Thoracic aorta (tissue), 2 donors: ENCODE data around the gene CFAP46. TPM values are rescaled to one million over a fixed set of nuclear protein-coding genes. Genes with fewer than 3 reads are reported as not detected.

Source experiments
- ATAC-seq: fragments of 150-250 bp; one replicate; pipeline ENCODE4 v1.8.0; 2017; ENCODE audit warnings: low read depth; ENCODE audit not compliant: insufficient number of reproducible peaks, low FRiP score
- DNase-seq: peaks from one replicate; pipeline ENCODE4 v3.0.0-alpha.2; 2020; ENCODE audit warnings: low spot score
- H3K27ac ChIP-seq, 2 donors: fragments of 200-600 bp; sonication (generic); 1 replicate in 1 of 2; 2 replicates in 1 of 2; pipeline ENCODE4 v1.5.1; 2016; ENCODE audit warnings: mild to moderate bottlenecking in 2 of 2, moderate library complexity in 2 of 2
- H3K27me3 ChIP-seq: fragments of 200-600 bp; sonication (generic); replicated peaks from 2 replicates; pipeline ENCODE4 v1.6.0; 2016; ENCODE audit warnings: mild to moderate bottlenecking; ENCODE audit not compliant: insufficient read depth
- H3K36me3 ChIP-seq: fragments of 200-600 bp; sonication (generic); one replicate; pipeline ENCODE4 v1.5.1; 2016
- H3K4me1 ChIP-seq, 2 donors: fragments of 200-600 bp; sonication (generic); 1 replicate in 1 of 2; 2 replicates in 1 of 2; pipeline versions ENCODE4 v1.5.1 to v1.6.0; 2016; ENCODE audit warnings: low read depth in 2 of 2, mild to moderate bottlenecking in 1 of 2; ENCODE audit not compliant: control insufficient read depth in 1 of 2
- H3K4me3 ChIP-seq: fragments of 200-600 bp; sonication (generic); 2 replicates; pipeline ENCODE4 v1.5.1; 2016; ENCODE audit warnings: mild to moderate bottlenecking
- H3K9me3 ChIP-seq: fragments of 200-600 bp; sonication (generic); 2 replicates; pipeline ENCODE4 v1.5.1; 2016
- CTCF ChIP-seq: fragments of 200-600 bp; sonication (generic); IDR thresholded peaks from one replicate; pipeline ENCODE4 v1.5.1; 2019; ENCODE audit warnings: antibody characterized with exemption
- total RNA-seq, 2 donors: library from RNA; depleted of rRNA; stranded (reverse); fragments of >200 nt; gene quantifications; one replicate each; pipeline versions ENCODE4 v1.1.0 to v1.2.3, GENCODE V29; 2016

CFAP46 gene
- total RNA-seq, 2 donors from 2014 or later, result not detected

DNA sequence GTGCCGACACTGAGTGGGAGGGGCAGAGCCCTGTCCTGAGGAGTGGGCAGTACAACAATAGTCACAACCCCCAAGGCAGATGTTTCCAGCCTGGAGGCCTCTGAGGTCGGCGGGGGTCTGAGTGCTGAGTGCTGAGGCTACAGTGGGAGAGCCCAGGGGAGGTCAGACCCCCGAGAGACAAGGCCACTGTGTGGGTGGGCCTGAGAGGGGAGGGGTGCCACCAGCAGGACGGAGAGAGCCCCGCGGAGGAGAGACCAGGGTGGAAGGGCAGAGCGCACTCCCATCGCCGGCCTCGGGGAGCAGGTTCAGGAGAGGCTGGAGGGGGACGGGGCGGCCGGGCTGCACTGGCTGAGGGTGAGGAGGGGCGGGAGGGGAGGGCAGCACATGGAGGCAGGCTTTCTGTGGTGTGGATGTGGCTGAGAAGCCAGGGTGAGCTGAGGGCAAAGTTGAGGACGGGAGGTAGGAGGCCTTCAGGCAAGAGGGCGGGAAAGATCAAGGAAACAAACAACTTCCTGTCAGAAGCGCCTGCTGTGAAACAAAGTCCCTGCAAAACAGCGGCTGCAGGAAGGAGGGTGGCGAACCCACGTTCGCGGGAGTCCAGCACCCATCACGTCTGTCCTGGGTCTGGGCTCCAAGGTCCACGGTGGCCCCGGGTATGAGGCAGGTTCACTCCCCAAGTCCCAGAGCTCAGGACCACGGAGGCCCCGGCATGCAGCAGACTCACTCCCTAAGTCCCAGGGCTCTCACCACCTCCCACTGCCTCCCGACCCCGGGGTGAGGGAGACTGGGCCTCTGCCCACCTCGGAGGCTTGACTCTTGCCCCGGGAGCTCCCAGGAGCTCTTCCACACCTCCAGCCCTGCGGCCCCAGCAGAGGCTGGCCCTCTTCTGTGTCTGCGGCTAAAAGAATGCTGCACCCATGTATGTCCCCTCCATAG lies 79.6 kb downstream of the CFAP46 start:
- no peak for ATAC-seq
- H3K4me1 ChIP-seq, result no peaks in the 10 kb centered on the region
- H3K36me3 ChIP-seq, result no peaks in the 10 kb centered on the region
- no peaks in the 10 kb centered on the region for H3K9me3 ChIP-seq
- TF ChIP-seq CTCF, result no peak
- no peak for DNase-seq
- no peaks in the 10 kb centered on the region for H3K27me3 ChIP-seq
- no peak overlapping the region for H3K27ac ChIP-seq
- H3K4me3 ChIP-seq, result no peak overlapping the region

DNA sequence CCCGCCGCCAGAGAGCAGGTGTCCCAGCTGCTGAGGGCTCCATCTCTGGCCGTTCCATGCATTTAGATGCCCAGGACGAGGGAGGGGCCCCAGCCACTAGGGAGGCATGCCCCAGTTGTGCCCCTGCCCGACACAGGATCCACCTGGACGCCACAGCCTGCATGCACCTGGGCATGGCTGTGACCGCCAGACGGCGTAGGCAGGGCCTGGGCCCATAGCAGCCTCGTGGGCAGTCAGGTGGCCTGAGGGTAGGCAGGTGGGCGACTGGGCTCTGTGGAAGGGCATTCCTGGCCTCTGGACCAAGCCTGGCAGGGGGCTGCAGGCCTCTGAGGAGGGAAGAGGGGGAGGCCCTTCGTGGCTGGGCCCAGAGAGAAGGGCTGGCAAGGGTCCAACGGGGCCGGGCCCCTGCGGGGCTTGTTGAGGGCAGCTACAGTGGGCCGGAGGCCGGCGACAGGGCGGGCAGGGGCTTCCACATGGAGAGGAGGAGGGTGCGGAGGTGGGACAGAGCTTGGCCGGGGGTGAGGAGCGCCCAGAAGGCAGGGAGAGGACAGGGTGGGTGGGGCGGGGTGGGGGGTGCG lies 80.4 kb downstream of the CFAP46 start:
- Histone ChIP-seq H3K27ac (no peak overlapping the region), H3K27me3 (no peaks in the 10 kb centered on the region), H3K9me3 (no peaks in the 10 kb centered on the region), H3K4me3 (no peak overlapping the region), H3K4me1 (no peaks in the 10 kb centered on the region), H3K36me3 (no peaks in the 10 kb centered on the region)
- TF ChIP-seq CTCF, result no peak
- DNase-seq (no peak), ATAC-seq (no peak)

GRCh38 chr10:132861116-132861691 lies 81.2 kb downstream of the CFAP46 start:
- Histone ChIP-seq H3K27ac (no peak overlapping the region), H3K4me1 (no peaks in the 10 kb centered on the region), H3K9me3 (no peaks in the 10 kb centered on the region), H3K27me3 (no peaks in the 10 kb centered on the region), H3K4me3 (no peak overlapping the region), H3K36me3 (no peaks in the 10 kb centered on the region)
- DNase-seq, result no peak
- TF ChIP-seq CTCF, result no peak
- ATAC-seq, result no peak

DNA sequence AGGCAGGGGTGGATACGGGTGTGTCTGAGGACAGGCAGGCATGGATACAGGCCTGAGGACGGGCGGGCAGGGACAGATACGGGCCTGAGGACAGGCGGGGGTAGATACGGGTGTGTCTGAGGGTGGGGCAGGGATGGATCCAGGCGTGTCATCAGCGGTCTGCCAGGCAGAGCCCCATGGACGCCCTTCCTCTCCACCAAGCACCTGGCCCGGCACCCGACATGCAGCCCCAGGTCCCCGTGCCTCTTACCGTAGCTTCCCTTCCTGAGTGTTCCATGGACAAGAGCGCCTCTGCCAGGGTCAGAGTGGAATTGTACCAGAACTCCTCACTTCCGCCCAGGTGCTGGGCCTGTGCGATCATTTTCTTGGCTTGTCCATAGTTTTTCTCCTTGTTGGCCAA lies 81.8 kb downstream of the CFAP46 start:
- H3K27me3 ChIP-seq, result no peaks in the 10 kb centered on the region
- no peaks in the 10 kb centered on the region for H3K9me3 ChIP-seq
- no peak overlapping the region for H3K27ac ChIP-seq
- ATAC-seq (no peak), DNase-seq (no peak)
- H3K4me1 ChIP-seq, result no peaks in the 10 kb centered on the region
- no peak overlapping the region for H3K4me3 ChIP-seq
- H3K36me3 ChIP-seq, result no peaks in the 10 kb centered on the region
- TF ChIP-seq CTCF, result no peak
